Spleen (tissue), 11 donors: Measurements from ENCODE around the gene DCD. TPM values are rescaled to one million over a fixed set of nuclear protein-coding genes. Genes with fewer than 3 reads are reported as not detected.

ENCODE experiments used
- DNase-seq: peaks from one replicate; pipeline ENCODE4 v3.0.0-alpha.2; 2020
- H3K27ac ChIP-seq, 8 donors: fragments of 200-600 bp; sonication (generic) in 7 of 8; 1 replicate in 4 of 8; 2 replicates in 4 of 8; pipeline versions ENCODE4 v1.5.0 to v1.8.0; 2016 to 2021; ENCODE audit warnings: inconsistent platforms in 4 of 8, mild to moderate bottlenecking in 4 of 8, moderate library complexity in 1 of 8
- H3K27me3 ChIP-seq, 7 donors: fragments of 200-600 bp; sonication (generic) in 6 of 7; replicated peaks in 1 of 7; 1 replicate in 4 of 7; 2 replicates in 3 of 7; pipeline versions ENCODE4 v1.5.0 to v1.8.0; 2016 to 2021; ENCODE audit warnings: inconsistent platforms in 3 of 7, mild to moderate bottlenecking in 1 of 7
- H3K36me3 ChIP-seq, 6 donors: fragments of 200-600 bp; sonication (generic) in 5 of 6; 1 replicate in 4 of 6; 2 replicates in 2 of 6; pipeline versions ENCODE4 v1.5.0 to v1.8.0; 2016 to 2021; ENCODE audit warnings: inconsistent platforms in 2 of 6
- H3K4me1 ChIP-seq, 6 donors: fragments of 200-600 bp; sonication (generic) in 5 of 6; 1 replicate in 3 of 6; 2 replicates in 3 of 6; pipeline versions ENCODE4 v1.5.0 to v1.8.0; 2016 to 2021; ENCODE audit warnings: inconsistent platforms in 3 of 6
- H3K4me3 ChIP-seq, 8 donors: fragments of 200-600 bp; sonication (generic) in 7 of 8; 1 replicate in 4 of 8; 2 replicates in 4 of 8; pipeline versions ENCODE4 v1.5.0 to v1.8.0; 2016 to 2021; ENCODE audit warnings: inconsistent platforms in 4 of 8, mild to moderate bottlenecking in 4 of 8, moderate library complexity in 2 of 8
- H3K9me3 ChIP-seq, 8 donors: fragments of 200-600 bp; sonication (generic) in 7 of 8; 1 replicate in 4 of 8; 2 replicates in 4 of 8; pipeline versions ENCODE4 v1.5.0 to v1.8.0; 2016 to 2021; ENCODE audit warnings: inconsistent platforms in 4 of 8
- CTCF ChIP-seq, 11 experiments: fragments of 200-600 bp in 7 of 11; fragments of 450-650 bp in 4 of 11; sonication (generic) in 4 of 11; IDR thresholded peaks in 8 of 11; conservative IDR thresholded peaks in 3 of 11; 1 replicate in 7 of 11; 2 replicates in 4 of 11; pipeline versions ENCODE4 v1.4.0 to v1.8.0; 2016 to 2021; ENCODE audit warnings: antibody characterized with exemption in 11 of 11, inconsistent platforms in 4 of 11, mild to moderate bottlenecking in 1 of 11
- POLR2A ChIP-seq, 3 donors: fragments of 450-650 bp; IDR thresholded peaks; one replicate each; pipeline ENCODE4 v1.5.1; 2017; ENCODE audit warnings: antibody characterized with exemption in 3 of 3, mild to moderate bottlenecking in 1 of 3
- POLR2AphosphoS5 ChIP-seq, 3 donors: sonication (generic); formaldehyde crosslinking; IDR thresholded peaks; one replicate each; pipeline ENCODE4 v1.5.1; 2017; ENCODE audit warnings: antibody characterized with exemption in 3 of 3
- WGBS, 5 donors: extraction: QIAGEN DNeasy Blood & Tissue Kit in 3 of 5; methylation state at CpG; one replicate each; pipeline versions ENCODE4 v1.1.5 to v1.1.7; 2013 to 2018; 5-methylcytosine and 5-hydroxymethylcytosine counted together
- intact Hi-C: fragments of 100-400 bp; cut with DNase I; formaldehyde crosslinking; loops from one replicate; pipeline ENCODE4 v1.15.0; 2023; ENCODE audit warnings: low total_unique reads
- polyA plus RNA-seq, 3 donors: library from polyadenylated mRNA; stranded (reverse); fragments of 200-250 nt; gene quantifications; one replicate each; pipeline ENCODE4 v1.2.1, GENCODE V29; 2013
- total RNA-seq, 7 donors: library from RNA; depleted of rRNA in 3 of 7; stranded (reverse); fragments of >200 nt in 3 of 7; fragmentation: NEBNext Ultra II Directional in 4 of 7; extraction: Animal tissue kit (Norgen Biotek cat#: 25700) in 4 of 7; gene quantifications; one replicate each; pipeline versions ENCODE4 v1.1.0 to v1.2.1, GENCODE V29; 2016 to 2021
- donor health status: healthy with polysubstance abuse.
- donor health status: DM: no; HTN: no; CAD: no; lungs with moderate emphysema.
- donor health status: DM: no; HTN: no; CAD: no.
- donor health status: Bipolar disorder and iron deficiency.
- donor health status: healthy.
- donor health status: DM: no; HTN: no; CAD: no.
- donor health status: DM: yes; HTN: yes; CAD: no.

DCD gene
- total and polyA plus RNA-seq, 10 donors: not detected

- no peak for DNase-seq
- 16 to 35% (median 28%) methylated on average over 6 of the region's 6 CpGs for WGBS, 5 donors
- intact Hi-C loops: no loop called here
These were observed 31.1 kb downstream of the DCD start for GRCh38 chr12:54616933-54617680.

GRCh38 chr12:54612225-54612750, 35.9 kb downstream of the DCD start:
- Histone ChIP-seq H3K27ac (no peak overlapping the region), H3K9me3 (no peaks in the 10 kb centered on the region), H3K4me3 (no peak overlapping the region), H3K36me3 (no peaks in the 10 kb centered on the region), H3K27me3 (peaks cover 0 to 55% (median 0%) of the 10 kb centered on the region in 7 donors), H3K4me1 (no peaks in the 10 kb centered on the region)
- no peak for TF ChIP-seq POLR2A (IDR thresholded peaks at IDR 0.05)
- TF ChIP-seq POLR2AphosphoS5 (IDR thresholded peaks at IDR 0.05): no peak
- TF ChIP-seq CTCF (IDR thresholded peaks at IDR 0.05 in 8 of 11, conservative IDR thresholded peaks at IDR 0.05 in 3 of 11): no peak
- DNase-seq: no peak
- WGBS, 5 donors: 47 to 81% (median 76%) methylated on average over 1 of the region's 1 CpG
- intact Hi-C loops: no loop called here

More at GRCh38 chr12:54616933-54617680, 31.1 kb downstream of the DCD start:
- Histone ChIP-seq H3K27ac (no peak overlapping the region), H3K27me3 (peaks cover 0 to 40% (median 0%) of the 10 kb centered on the region in 7 donors), H3K4me1 (no peaks in the 10 kb centered on the region), H3K36me3 (no peaks in the 10 kb centered on the region), H3K9me3 (no peaks in the 10 kb centered on the region), H3K4me3 (no peak overlapping the region)
- no peak for TF ChIP-seq POLR2A (IDR thresholded peaks at IDR 0.05)
- no peak for TF ChIP-seq POLR2AphosphoS5 (IDR thresholded peaks at IDR 0.05)
- no peak for TF ChIP-seq CTCF (IDR thresholded peaks at IDR 0.05 in 8 of 11, conservative IDR thresholded peaks at IDR 0.05 in 3 of 11)

GRCh38 chr12:54611715-54612149, 36.4 kb downstream of the DCD start:
- Histone ChIP-seq H3K27me3 (peaks cover 0 to 55% (median 0%) of the 10 kb centered on the region in 7 donors), H3K4me1 (no peaks in the 10 kb centered on the region), H3K9me3 (no peaks in the 10 kb centered on the region), H3K27ac (no peak overlapping the region), H3K4me3 (no peak overlapping the region), H3K36me3 (no peaks in the 10 kb centered on the region)
- DNase-seq: no peak
- intact Hi-C loops: no loop called here
- TF ChIP-seq CTCF (IDR thresholded peaks at IDR 0.05 in 8 of 11, conservative IDR thresholded peaks at IDR 0.05 in 3 of 11): no peak
- TF ChIP-seq POLR2AphosphoS5 (IDR thresholded peaks at IDR 0.05): no peak
- TF ChIP-seq POLR2A (IDR thresholded peaks at IDR 0.05): no peak
- WGBS, 5 donors: 70 to 82% (median 79%) methylated on average over 3 of the region's 3 CpGs

- TF ChIP-seq POLR2A (IDR thresholded peaks at IDR 0.05): no peak
- TF ChIP-seq CTCF (IDR thresholded peaks at IDR 0.05 in 8 of 11, conservative IDR thresholded peaks at IDR 0.05 in 3 of 11): no peak
- no peak for TF ChIP-seq POLR2AphosphoS5 (IDR thresholded peaks at IDR 0.05)
- Histone ChIP-seq H3K4me3 (no peak overlapping the region), H3K27me3 (peaks cover 0 to 31% (median 0%) of the 10 kb centered on the region in 7 donors), H3K4me1 (no peaks in the 10 kb centered on the region), H3K9me3 (no peaks in the 10 kb centered on the region), H3K27ac (no peak overlapping the region), H3K36me3 (no peaks in the 10 kb centered on the region)
- WGBS, 5 donors: 73 to 86% (median 82%) methylated on average over 2 of the region's 2 CpGs
- DNase-seq: no peak
- intact Hi-C loops: no loop called here
These were observed 39.4 kb downstream of the DCD start for GRCh38 chr12:54608769-54609168.
